GM18526 (cell line): ENCODE results near the gene SNAP91.

Source experiments
- POLR2A ChIP-seq: IDR thresholded peaks from 3 replicates; pipeline ENCODE4 v1.6.1; 2011; ENCODE audit not compliant: insufficient read length; ENCODE audit errors: extremely low read depth

Gene SNAP91

GRCh38 chr6:83637953-83638352, 70.9 kb downstream of the SNAP91 start:
- no peak for TF ChIP-seq POLR2A

GRCh38 chr6:83636800-83637199, 72.1 kb downstream of the SNAP91 start:
- TF ChIP-seq POLR2A, result no peak

- no peak for TF ChIP-seq POLR2A
Measured at GRCh38 chr6:83633609-83634008, 75.3 kb downstream of the SNAP91 start.

GRCh38 chr6:83633149-83633548, 75.8 kb downstream of the SNAP91 start:
- TF ChIP-seq POLR2A, result no peak

GRCh38 chr6:83615025-83615999, 93.6 kb downstream of the SNAP91 start:
- TF ChIP-seq POLR2A, result no peak

GRCh38 chr6:83613378-83613777, 95.5 kb downstream of the SNAP91 start:
- no peak for TF ChIP-seq POLR2A

GRCh38 chr6:83609248-83609647, 99.7 kb downstream of the SNAP91 start:
- TF ChIP-seq POLR2A, result no peak

GRCh38 chr6:83605517-83605916, 103.4 kb downstream of the SNAP91 start:
- TF ChIP-seq POLR2A, result no peak

- no peak for TF ChIP-seq POLR2A
Measured at GRCh38 chr6:83603551-83603950, 105.3 kb downstream of the SNAP91 start.

- TF ChIP-seq POLR2A, result no peak
Measured at GRCh38 chr6:83601119-83601518, 107.8 kb downstream of the SNAP91 start.

GRCh38 chr6:83600459-83600858, 108.4 kb downstream of the SNAP91 start:
- TF ChIP-seq POLR2A, result no peak

- TF ChIP-seq POLR2A, result no peak
Measured at GRCh38 chr6:83597511-83597910, 111.4 kb downstream of the SNAP91 start.

GRCh38 chr6:83597051-83597450, 111.8 kb downstream of the SNAP91 start:
- TF ChIP-seq POLR2A, result no peak

GRCh38 chr6:83594941-83595340, 114.0 kb downstream of the SNAP91 start:
- TF ChIP-seq POLR2A, result no peak

- TF ChIP-seq POLR2A, result no peak
Measured at GRCh38 chr6:83593395-83593785, 115.5 kb downstream of the SNAP91 start.

- TF ChIP-seq POLR2A, result no peak
Measured at GRCh38 chr6:83592770-83593394, 116.0 kb downstream of the SNAP91 start.
